Endothelial cell of umbilical vein (primary cell): Measurements from ENCODE around the gene ACTA2. TPM values are rescaled to one million over a fixed set of nuclear protein-coding genes. Genes with fewer than 3 reads are reported as not detected.

Experiments
- BruUV-seq: library from RNA; stranded (reverse); fragments of 400-500 nt; replicated peaks from 2 replicates; lab custom pipeline; 2021; lab: Mats Ljungman, UMichigan
- CTCF ChIA-PET: fragments of 300-600, 350-600 bp; sonication (Branson Sonifier 250); formaldehyde crosslinking; loops from one replicate; lab custom pipeline; 2021; ENCODE audit warnings: antibody characterized with exemption, inconsistent platforms; lab: Charles Lee
- POLR2A ChIA-PET: fragments of 300-600, 350-600 bp; sonication (Branson Sonifier 250); formaldehyde crosslinking; loops from one replicate; lab custom pipeline; 2021; ENCODE audit warnings: antibody characterized with exemption, inconsistent platforms; lab: Charles Lee
- DNase-seq: peaks from one replicate; pipeline ENCODE4 v3.0.0-alpha.2; 2011; ENCODE audit warnings: low read depth, low spot score
- FAIRE-seq: peaks from 2 replicates; lab custom pipeline; 2011; peaks lifted over from hg19 to GRCh38; lab: Jason Lieb, UNC
- H2AFZ ChIP-seq: 2 replicates; pipeline ENCODE4 v1.6.0; 2012; ENCODE audit warnings: low read depth, low read length, control low read depth, inconsistent platforms
- H3K27ac ChIP-seq: 2 replicates; pipeline ENCODE4 v1.5.1; 2011; ENCODE audit warnings: low read depth, mild to moderate bottlenecking, control low read depth, low read length, moderate library complexity; ENCODE audit not compliant: insufficient read depth
- H3K27me3 ChIP-seq, 2 experiments: 2 replicates each; pipeline versions ENCODE4 v1.6.0 to v1.6.1; 2011; ENCODE audit warnings: low read length in 2 of 2, mixed read lengths in 1 of 2; ENCODE audit not compliant: control insufficient read depth in 2 of 2, insufficient read depth in 2 of 2
- H3K36me3 ChIP-seq, 2 experiments: 2 replicates in 1 of 2; 3 replicates in 1 of 2; pipeline ENCODE4 v1.5.1; 2011; ENCODE audit warnings: low read length in 2 of 2, mild to moderate bottlenecking in 1 of 2, moderate library complexity in 1 of 2; ENCODE audit not compliant: control insufficient read depth in 2 of 2, insufficient read depth in 2 of 2; ENCODE audit errors: extremely low read depth in 1 of 2
- H3K4me1 ChIP-seq: 3 replicates; pipeline ENCODE4 v1.5.1; 2011; ENCODE audit warnings: mild to moderate bottlenecking, low read length; ENCODE audit not compliant: control insufficient read depth, insufficient read depth; ENCODE audit errors: extremely low read depth
- H3K4me2 ChIP-seq: 2 replicates; pipeline ENCODE4 v1.6.1; 2011; ENCODE audit warnings: low read length, control low read depth, mixed read lengths; ENCODE audit not compliant: insufficient read depth
- H3K4me3 ChIP-seq, 3 experiments: fragments of 200-600 bp in 1 of 3; sonication (generic), shearing (Covaris generic) in 1 of 3; replicated peaks in 1 of 3; 2 replicates each; pipeline ENCODE4 v1.5.1; 2011 to 2016; ENCODE audit warnings: control low read depth in 3 of 3, low read length in 3 of 3, mild to moderate bottlenecking in 2 of 3, inconsistent platforms in 1 of 3, low read depth in 1 of 3, moderate library complexity in 1 of 3; ENCODE audit not compliant: insufficient read depth in 1 of 3
- H3K79me2 ChIP-seq: 2 replicates; pipeline ENCODE4 v1.6.0; 2012; ENCODE audit warnings: low read length, inconsistent platforms; ENCODE audit not compliant: control insufficient read depth, insufficient read depth
- H3K9ac ChIP-seq: replicated peaks from 2 replicates; pipeline ENCODE3; 2011; ENCODE audit warnings: low read length, control low read depth; ENCODE audit not compliant: insufficient read depth; ENCODE audit errors: extremely low read depth
- H3K9me1 ChIP-seq: replicated peaks from 3 replicates; pipeline ENCODE4 v1.6.0; 2011; ENCODE audit warnings: mild to moderate bottlenecking, low read length; ENCODE audit not compliant: control insufficient read depth, insufficient read depth; ENCODE audit errors: extremely low read depth
- H3K9me3 ChIP-seq: replicated peaks from 2 replicates; pipeline ENCODE4 v1.5.1; 2012; ENCODE audit warnings: low read length, inconsistent platforms; ENCODE audit not compliant: control insufficient read depth, insufficient read depth
- H4K20me1 ChIP-seq: replicated peaks from 2 replicates; pipeline ENCODE3; 2011; ENCODE audit warnings: mild to moderate bottlenecking, low read length; ENCODE audit not compliant: control insufficient read depth, insufficient read depth; ENCODE audit errors: extremely low read depth
- CTCF ChIP-seq, 2 donors: IDR thresholded peaks; 1 replicate in 1 of 2; 2 replicates in 1 of 2; pipeline ENCODE4 v1.5.1; 2011; ENCODE audit warnings: low read length in 2 of 2, mild to moderate bottlenecking in 2 of 2, moderate library complexity in 2 of 2, control low read depth in 1 of 2, inconsistent platforms in 1 of 2, low read depth in 1 of 2; ENCODE audit not compliant: insufficient read depth in 1 of 2; ENCODE audit errors: extremely low read depth in 1 of 2
- EZH2 ChIP-seq: IDR thresholded peaks from 2 replicates; pipeline ENCODE4 v1.6.1; 2012; ENCODE audit warnings: borderline replicate concordance, low read depth, mild to moderate bottlenecking, moderate library complexity, low read length, inconsistent platforms; ENCODE audit not compliant: severe bottlenecking
- FOS ChIP-seq: IDR thresholded peaks from 2 replicates; pipeline ENCODE4 v1.6.1; 2011; ENCODE audit warnings: mild to moderate bottlenecking, low read length, moderate library complexity, borderline replicate concordance; ENCODE audit not compliant: insufficient read depth
- GATA2 ChIP-seq: IDR thresholded peaks from 2 replicates; pipeline ENCODE4 v1.7.0; 2011; ENCODE audit warnings: low read depth, mild to moderate bottlenecking, moderate library complexity, mixed read lengths, low read length; ENCODE audit not compliant: insufficient read length, insufficient read depth
- JUN ChIP-seq: IDR thresholded peaks from 2 replicates; pipeline ENCODE4 v1.6.1; 2011; ENCODE audit warnings: borderline replicate concordance, low read depth; ENCODE audit not compliant: insufficient read length, insufficient read depth
- MAX ChIP-seq: IDR thresholded peaks from 2 replicates; pipeline ENCODE4 v1.6.1; 2011; ENCODE audit not compliant: insufficient read depth, insufficient read length
- MYC ChIP-seq: IDR thresholded peaks from one replicate; pipeline ENCODE4 v1.6.1; 2011; ENCODE audit warnings: mild to moderate bottlenecking, low read depth, low read length
- POLR2A ChIP-seq: IDR thresholded peaks from 2 replicates; pipeline ENCODE4 v1.6.1; 2012; ENCODE audit warnings: low read depth, mild to moderate bottlenecking, control low read depth, low read length
- POLR2AphosphoS5 ChIP-seq: IDR thresholded peaks from 2 replicates; pipeline ENCODE4 v1.6.1; 2012; ENCODE audit warnings: low read depth, mild to moderate bottlenecking, control low read depth, low read length, moderate library complexity; ENCODE audit not compliant: insufficient read depth
- dilution Hi-C: fragments of 300-500 bp; cut with MboI; formaldehyde crosslinking; loops from one replicate; pipeline ENCODE4 v1.15.0; 2019; ENCODE audit warnings: low sequenced_read_pairs; ENCODE audit not compliant: extremely low pct_ligation_motif_present
- intact Hi-C: fragments of 100-400 bp; cut with micrococcal nuclease; formaldehyde crosslinking; loops from one replicate; pipeline ENCODE4 v1.10.0; 2022
- polyA plus RNA-seq, 4 experiments: library from polyadenylated mRNA; depleted of rRNA in 3 of 4; stranded (reverse) in 3 of 4; unstranded in 1 of 4; fragments of >200 nt; gene quantifications; 2 replicates each; pipeline versions ENCODE4 v1.2.1 to v1.2.3, GENCODE V29; 2011 to 2012; ENCODE audit warnings: missing spikeins in 1 of 4
- total RNA-seq: library from RNA; stranded (reverse); gene quantifications from 2 replicates; pipeline ENCODE4 v1.2.3, GENCODE V29; 2021

The ACTA2 gene
- total and polyA plus RNA-seq, 2 donors (not counting 3 experiments of a cell fraction or from before 2014, with no cell fraction given) = 6.3 to 9.7 TPM

GRCh38 chr10:88979153-88979562 lies 26.6 kb upstream of the ACTA2 start:
- intact Hi-C loops = no loop called here
- Histone ChIP-seq H3K27me3 (no peaks in the 10 kb centered on the region), H3K36me3 (no peaks in the 10 kb centered on the region), H3K9me3 (no peaks in the 10 kb centered on the region), H3K4me2 (no peak overlapping the region), H3K4me3 (no peak overlapping the region), H3K27ac (no peak overlapping the region), H3K4me1 (peaks cover 21% of the 10 kb centered on the region), H3K79me2 (no peaks in the 10 kb centered on the region), H2AFZ (no peak overlapping the region), H3K9ac (no peak overlapping the region), H4K20me1 (no peaks in the 10 kb centered on the region), H3K9me1 (no peaks in the 10 kb centered on the region)
- DNase-seq (no peak), FAIRE-seq (no peak)
- POLR2A ChIA-PET = no interaction called here
- no TSS peak for BruUV-seq
- TF ChIP-seq POLR2A (no peak), MYC (no peak), EZH2 (no peak), MAX (no peak), GATA2 (no peak), FOS (no peak), CTCF (IDR thresholded peaks at IDR 0.05; ENCODE audit: extremely low read depth in 1 of 2, insufficient read depth in 1 of 2, low read depth in 1 of 2, low read length in 2 of 2) (no peak), JUN (no peak), POLR2AphosphoS5 (no peak)
- CTCF ChIA-PET = interaction anchor here (0.7 to 1.6 kb wide), 6 partner anchors 8 to 238 kb away, joined by 3 to 11 read pairs (median 3); partner anchors contain the start of gene FAS
- dilution Hi-C loops = loop anchor here (25.0 kb wide), 1 partner anchor 233 kb away; the partner anchor contains the start of gene CH25H
